IPS-20b (cell line): Measurements from ENCODE around the gene COL6A1.

Experiments used
- H3K27ac ChIP-seq: one replicate; pipeline ENCODE4 v1.5.1; 2013; ENCODE audit warnings: low read length
- H3K27me3 ChIP-seq: 2 replicates; pipeline ENCODE4 v1.6.1; 2013; ENCODE audit warnings: mild to moderate bottlenecking, low read length, inconsistent platforms; ENCODE audit not compliant: insufficient read depth
- H3K36me3 ChIP-seq: 2 replicates; pipeline ENCODE4 v1.6.1; 2013; ENCODE audit warnings: low read depth, mild to moderate bottlenecking, inconsistent platforms, low read length, moderate library complexity; ENCODE audit not compliant: insufficient read depth
- H3K4me1 ChIP-seq: 2 replicates; pipeline ENCODE4 v1.6.1; 2013; ENCODE audit warnings: mild to moderate bottlenecking, control low read depth, inconsistent platforms, low read length, moderate library complexity; ENCODE audit not compliant: insufficient read depth
- H3K4me3 ChIP-seq: 2 replicates; pipeline ENCODE4 v1.5.1; 2013; ENCODE audit warnings: mild to moderate bottlenecking, low read length, inconsistent platforms
- H3K9ac ChIP-seq: 2 replicates; pipeline ENCODE4 v1.6.1; 2013; ENCODE audit warnings: low read depth, mild to moderate bottlenecking, inconsistent platforms, low read length, moderate library complexity
- H3K9me3 ChIP-seq: 2 replicates; pipeline ENCODE4 v1.6.1; 2013; ENCODE audit warnings: mild to moderate bottlenecking, low read depth, low read length, inconsistent platforms; ENCODE audit not compliant: insufficient read depth

COL6A1 gene

GRCh38 chr21:45994759-45995685, 13.5 kb downstream of the COL6A1 start:
- Histone ChIP-seq H3K9me3 (no peaks in the 10 kb centered on the region), H3K27ac (no peak overlapping the region), H3K9ac (no peak overlapping the region), H3K4me1 (no peaks in the 10 kb centered on the region), H3K36me3 (peaks cover 13% of the 10 kb centered on the region; the same call in 1 of the 2 replicates), H3K4me3 (no peak overlapping the region), H3K27me3 (no peaks in the 10 kb centered on the region)

DNA sequence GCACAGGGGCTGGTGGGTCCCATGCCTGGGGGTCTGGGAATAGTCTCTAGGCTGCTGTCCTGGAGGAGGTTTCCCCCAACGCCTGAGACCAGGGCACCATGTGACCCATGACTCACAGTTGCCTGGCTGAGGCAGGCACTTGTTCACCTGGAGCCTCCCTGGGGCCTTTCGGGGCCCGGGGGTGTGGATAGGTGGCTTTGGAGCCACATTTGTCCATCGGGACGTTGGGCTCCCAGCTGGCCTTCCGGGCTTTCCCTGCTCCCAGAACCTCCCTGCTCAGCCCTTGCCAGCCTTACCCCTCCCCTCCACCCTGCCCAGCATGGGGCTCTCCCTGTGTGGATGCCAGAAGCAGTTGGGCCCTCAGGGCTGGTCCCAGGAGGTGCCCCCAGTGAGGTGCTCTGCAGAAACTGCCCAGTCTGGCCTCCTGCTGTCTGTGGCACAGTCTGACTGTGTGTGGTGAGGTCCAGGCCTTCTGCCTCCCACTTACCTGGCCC, 14.2 kb downstream of the COL6A1 start:
- Histone ChIP-seq H3K27me3 (no peaks in the 10 kb centered on the region), H3K36me3 (peaks cover 8% of the 10 kb centered on the region; the same call in 1 of the 2 replicates), H3K27ac (no peak overlapping the region), H3K4me1 (no peaks in the 10 kb centered on the region), H3K9me3 (no peaks in the 10 kb centered on the region), H3K4me3 (no peak overlapping the region), H3K9ac (no peak overlapping the region)

- no peaks in the 10 kb centered on the region for H3K27me3 ChIP-seq
Observed at GRCh38 chr21:45996311-45997204, 15.0 kb downstream of the COL6A1 start.

GRCh38 chr21:45997205-45997494, 15.6 kb downstream of the COL6A1 start:
- no peaks in the 10 kb centered on the region for H3K4me1 ChIP-seq
- no peak overlapping the region for H3K4me3 ChIP-seq
- H3K27ac ChIP-seq: no peak overlapping the region
- H3K9ac ChIP-seq: no peak overlapping the region
- no peaks in the 10 kb centered on the region for H3K9me3 ChIP-seq
- peaks cover 10% of the 10 kb centered on the region; the same call in 1 of the 2 replicates for H3K36me3 ChIP-seq
- H3K27me3 ChIP-seq: no peaks in the 10 kb centered on the region

More at GRCh38 chr21:45996311-45997204, 15.0 kb downstream of the COL6A1 start:
- Histone ChIP-seq H3K4me3 (no peak overlapping the region), H3K9ac (no peak overlapping the region), H3K9me3 (no peaks in the 10 kb centered on the region), H3K4me1 (no peaks in the 10 kb centered on the region), H3K27ac (no peak overlapping the region), H3K36me3 (peaks cover 12% of the 10 kb centered on the region; the same call in 1 of the 2 replicates)

DNA sequence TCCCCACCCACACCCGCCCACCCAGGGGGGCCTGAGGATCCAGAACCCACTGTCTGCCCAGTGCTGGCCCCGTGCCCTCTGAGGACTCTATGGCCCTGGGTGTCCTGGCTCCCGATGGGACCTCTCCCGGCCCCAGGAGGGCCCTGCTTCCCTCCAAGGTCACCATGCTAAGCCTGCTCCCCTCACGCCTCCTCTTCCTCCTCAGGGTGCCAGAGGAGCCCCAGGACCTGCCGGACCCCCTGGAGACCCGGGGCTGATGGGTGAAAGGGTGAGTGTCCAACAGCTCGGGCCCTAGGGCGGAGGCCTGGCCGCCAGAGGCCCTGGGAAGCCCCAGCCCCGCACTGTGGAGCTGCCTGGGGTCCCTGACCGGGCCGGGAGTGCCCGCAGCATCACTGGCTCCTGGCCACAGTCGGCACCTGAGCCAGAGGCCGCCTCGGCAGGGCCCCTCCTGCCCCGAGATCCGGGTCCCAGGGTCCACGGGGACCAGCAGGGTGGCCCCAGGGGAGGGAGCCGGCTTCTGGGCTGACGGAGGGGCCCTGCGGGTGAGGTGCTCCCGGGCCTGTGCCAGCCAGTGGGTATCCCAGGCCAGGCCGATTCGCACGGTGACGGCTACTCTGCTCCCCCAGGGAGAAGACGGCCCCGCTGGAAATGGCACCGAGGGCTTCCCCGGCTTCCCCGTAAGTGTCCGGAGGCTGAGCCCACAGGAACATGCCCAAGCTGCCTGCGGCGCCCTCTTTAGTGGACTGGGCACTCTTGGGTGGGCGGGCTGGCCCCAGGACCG, 16.1 kb downstream of the COL6A1 start:
- H3K27me3 ChIP-seq: no peaks in the 10 kb centered on the region
- no peaks in the 10 kb centered on the region for H3K4me1 ChIP-seq
- H3K36me3 ChIP-seq: peaks cover 5% of the 10 kb centered on the region; the same call in 1 of the 2 replicates

DNA sequence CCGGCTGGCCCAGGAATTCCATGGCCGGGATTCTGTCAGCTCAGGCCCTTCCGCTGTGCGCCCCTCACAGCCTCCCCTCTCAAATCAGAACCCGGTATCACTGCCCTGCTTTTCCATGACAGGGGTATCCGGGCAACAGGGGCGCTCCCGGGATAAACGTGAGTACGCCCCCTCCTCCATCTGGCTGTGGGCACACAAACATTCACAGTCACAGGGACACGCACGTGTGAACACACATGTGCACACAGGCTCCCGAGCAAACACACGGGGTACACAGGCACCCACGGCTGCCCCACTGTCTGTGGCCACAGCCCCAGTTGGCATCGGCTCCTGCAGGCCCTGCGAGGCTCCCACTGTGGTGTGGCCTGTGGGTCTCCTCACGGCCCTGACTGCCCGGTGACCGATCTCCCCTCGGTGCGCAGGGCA, 16.7 kb downstream of the COL6A1 start:
- H3K36me3 ChIP-seq: peaks cover 5% of the 10 kb centered on the region; the same call in 1 of the 2 replicates
- no peak overlapping the region; the same call in 1 of the 2 replicates for H3K9ac ChIP-seq
- H3K4me3 ChIP-seq: no peak overlapping the region
- H3K9me3 ChIP-seq: no peaks in the 10 kb centered on the region
- H3K27ac ChIP-seq: no peak overlapping the region
- H3K27me3 ChIP-seq: no peaks in the 10 kb centered on the region
- no peaks in the 10 kb centered on the region for H3K4me1 ChIP-seq

More for the DNA sequence above, 16.1 kb downstream of the COL6A1 start:
- H3K9me3 ChIP-seq: no peaks in the 10 kb centered on the region
- no peak overlapping the region for H3K9ac ChIP-seq
- no peak overlapping the region for H3K27ac ChIP-seq
- H3K4me3 ChIP-seq: no peak overlapping the region

DNA sequence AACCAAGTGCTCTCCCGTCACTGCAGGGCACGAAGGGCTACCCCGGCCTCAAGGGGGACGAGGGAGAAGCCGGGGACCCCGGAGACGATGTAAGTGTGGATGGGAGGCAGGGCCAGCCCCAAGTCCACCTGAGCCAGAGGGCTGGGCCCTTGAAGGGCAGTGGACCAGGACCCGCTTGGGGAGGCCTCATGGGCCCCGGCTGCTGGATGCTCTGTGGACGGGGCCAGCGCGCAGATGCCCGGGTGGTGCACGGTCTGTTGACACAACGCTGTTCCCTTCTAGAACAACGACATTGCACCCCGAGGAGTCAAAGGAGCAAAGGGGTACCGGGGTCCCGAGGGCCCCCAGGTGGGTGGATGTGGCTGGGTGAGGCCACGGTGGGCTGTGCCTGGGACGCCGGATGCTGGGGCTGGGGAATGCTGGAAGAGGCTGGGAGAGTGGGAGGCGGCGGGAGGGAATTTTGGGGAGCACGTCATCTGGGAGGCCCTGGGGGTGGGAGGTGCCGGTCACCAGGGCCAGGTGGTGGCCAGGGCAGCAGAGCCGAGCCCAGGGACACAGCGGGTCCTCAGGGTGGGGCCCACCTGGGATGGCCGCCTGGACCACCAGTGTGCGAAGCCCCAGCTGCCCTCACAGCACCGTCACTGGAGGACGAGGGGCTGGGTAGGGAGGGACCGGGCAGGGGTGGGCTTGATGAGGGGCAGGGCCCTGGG, 17.5 kb downstream of the COL6A1 start:
- H3K27ac ChIP-seq: no peak overlapping the region
- H3K4me1 ChIP-seq: no peaks in the 10 kb centered on the region
- H3K4me3 ChIP-seq: no peak overlapping the region
- no peaks in the 10 kb centered on the region for H3K9me3 ChIP-seq
- no peak overlapping the region for H3K9ac ChIP-seq
- no peaks in the 10 kb centered on the region for H3K27me3 ChIP-seq
- peaks cover 5% of the 10 kb centered on the region; the same call in 1 of the 2 replicates for H3K36me3 ChIP-seq

GRCh38 chr21:45999581-46000181, 18.1 kb downstream of the COL6A1 start:
- peaks cover 5% of the 10 kb centered on the region; the same call in 1 of the 2 replicates for H3K36me3 ChIP-seq
- no peaks in the 10 kb centered on the region for H3K9me3 ChIP-seq
- no peak overlapping the region for H3K4me3 ChIP-seq
- H3K27ac ChIP-seq: no peak overlapping the region
- no peaks in the 10 kb centered on the region for H3K4me1 ChIP-seq
- no peak overlapping the region for H3K9ac ChIP-seq
- H3K27me3 ChIP-seq: no peaks in the 10 kb centered on the region

GRCh38 chr21:46000182-46000730, 18.7 kb downstream of the COL6A1 start:
- peaks cover 5% of the 10 kb centered on the region; the same call in 1 of the 2 replicates for H3K36me3 ChIP-seq
- no peak overlapping the region for H3K9ac ChIP-seq
- no peak overlapping the region for H3K27ac ChIP-seq
- H3K4me1 ChIP-seq: no peaks in the 10 kb centered on the region
- no peak overlapping the region for H3K4me3 ChIP-seq
- no peaks in the 10 kb centered on the region for H3K27me3 ChIP-seq
- H3K9me3 ChIP-seq: no peaks in the 10 kb centered on the region
